Stimulated activated CD4-positive, alpha-beta T cell treated with anti-CD3 and anti-CD28 coated beads, Interleukin-1b, Interleukin-23, amount 100 ng/mL, for 1 hour (primary cell): ENCODE results near the gene CD200.
A peak's percentile ranks its signal among the peaks of the same experiment; 100 is the strongest.
"Not testable (repeated sequence)": the region's sequence is repeated elsewhere in the genome, so short reads cannot be mapped to it uniquely, and the experiment has no call there.

ENCODE experiments used
- DNase-seq, 2 donors: peaks; one replicate each; pipeline ENCODE4 v3.0.0-alpha.2; 2020; ENCODE audit warnings: low read depth in 2 of 2

The CD200 gene

DNA sequence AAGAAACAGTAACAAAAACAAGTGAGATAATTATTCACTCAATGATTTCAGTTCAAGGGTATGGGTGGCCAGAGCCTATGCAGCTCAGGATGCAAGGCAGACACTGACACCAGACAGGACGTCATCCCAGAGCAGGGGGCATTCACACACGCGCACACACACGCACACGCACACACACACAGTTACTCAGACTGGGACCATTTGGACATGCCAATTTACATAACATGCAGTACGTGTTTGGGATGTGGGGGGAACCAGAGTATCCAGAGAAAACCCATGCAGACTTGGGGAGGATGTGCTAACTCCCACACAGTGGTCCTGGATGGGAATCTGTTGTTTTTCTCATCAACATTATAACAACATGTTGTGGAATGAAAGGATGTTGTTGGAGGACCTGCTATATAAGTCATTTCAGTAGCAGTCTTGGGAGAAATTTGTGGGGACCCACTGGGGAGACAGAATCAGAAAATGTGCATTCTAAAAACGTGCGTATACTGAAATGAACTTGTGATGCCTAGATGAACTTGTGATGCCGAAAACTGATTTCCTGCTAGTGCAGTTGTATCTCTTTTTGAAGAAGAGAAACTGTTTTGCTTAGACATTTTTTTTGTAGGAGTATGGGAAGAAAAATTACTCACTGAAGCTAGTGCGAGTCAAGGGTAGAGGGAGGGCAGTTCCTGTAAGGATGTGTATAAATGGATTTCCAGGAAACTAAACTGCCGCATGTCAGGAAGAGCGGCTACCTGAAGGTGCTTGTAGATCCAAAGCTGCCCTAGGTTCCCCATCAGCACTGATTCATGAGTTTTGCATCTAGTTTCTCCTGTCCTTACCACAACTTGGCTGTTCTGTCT, 25.2 kb downstream of the CD200 start:
- DNase-seq: peak in 1 of 2 donors; percentile 7

DNA sequence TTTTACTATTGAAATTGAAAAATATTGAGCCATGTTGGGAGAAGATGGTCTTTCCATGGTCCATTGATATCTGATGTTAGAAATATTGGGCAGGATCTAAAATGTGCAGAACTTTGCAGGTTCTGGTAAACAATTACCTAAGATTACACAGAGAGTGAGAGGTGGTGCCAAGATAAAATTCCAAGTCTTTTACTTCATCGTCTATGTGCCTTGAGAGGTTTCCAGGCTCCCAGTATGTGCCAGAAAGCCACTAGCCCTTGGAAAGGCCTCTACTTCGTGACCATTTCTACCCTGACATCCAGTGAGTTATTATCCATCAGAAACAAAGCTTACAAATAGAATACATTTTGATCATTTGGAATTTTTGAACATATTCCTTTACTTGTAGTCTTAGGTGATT, 27.6 kb downstream of the CD200 start:
- no peak for DNase-seq

DNA sequence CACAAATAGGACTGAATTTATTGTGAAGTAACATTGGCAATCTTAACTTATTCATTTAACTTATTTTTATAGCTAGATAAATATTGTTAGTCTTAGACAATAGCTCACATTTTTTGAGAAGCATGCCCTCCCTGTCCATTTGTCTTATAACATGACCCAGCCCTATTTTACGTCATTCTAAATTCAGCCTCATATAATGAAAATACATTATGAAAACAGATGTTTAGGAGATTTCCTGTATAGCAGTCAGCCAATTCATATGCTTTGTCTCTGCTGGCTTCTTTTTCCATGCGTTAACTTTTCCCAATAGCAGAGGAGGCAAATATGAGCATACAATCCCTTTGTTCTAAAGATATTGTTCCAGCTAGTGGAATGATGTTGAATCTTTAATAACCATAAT, 29.3 kb downstream of the CD200 start:
- no peak for DNase-seq

DNA sequence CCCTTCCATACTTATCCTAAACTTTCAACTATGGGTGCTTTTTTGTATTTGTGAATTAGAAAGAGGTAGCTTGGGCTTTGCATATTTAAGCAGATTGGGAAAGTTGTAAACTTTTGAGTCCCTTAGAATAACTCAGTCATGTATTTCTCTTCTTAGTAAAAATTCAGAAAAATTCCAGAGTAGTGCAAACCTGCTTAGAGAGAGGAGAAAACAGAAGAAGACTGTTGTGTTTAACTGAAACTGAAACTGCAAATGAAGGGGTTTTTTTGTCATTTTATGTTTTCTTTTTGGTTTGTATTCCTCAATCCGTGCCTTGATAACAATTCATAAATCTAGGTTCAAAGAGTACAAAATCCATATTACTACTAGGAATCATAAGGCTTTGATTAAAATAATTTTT, 31.3 kb downstream of the CD200 start:
- no peak for DNase-seq

DNA sequence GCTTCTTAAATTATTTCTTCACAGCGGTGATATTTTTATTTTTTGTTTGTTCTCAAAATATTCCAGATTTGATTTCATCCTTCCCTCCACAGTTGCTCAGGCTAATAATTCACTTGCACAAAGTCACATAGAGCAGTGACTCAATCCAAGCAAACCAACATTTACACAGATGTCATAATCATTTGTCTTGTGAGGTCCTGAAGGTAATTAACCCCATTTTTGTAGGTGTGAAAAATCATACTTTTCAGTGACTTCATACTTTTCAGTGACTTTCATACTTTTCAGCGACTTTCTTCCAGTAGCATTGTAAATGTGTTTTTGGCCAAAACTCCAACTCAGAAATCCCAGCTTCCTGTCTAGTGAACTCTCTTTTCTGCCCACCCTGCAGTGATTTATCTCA, 32.1 kb downstream of the CD200 start:
- no peak for DNase-seq

DNA sequence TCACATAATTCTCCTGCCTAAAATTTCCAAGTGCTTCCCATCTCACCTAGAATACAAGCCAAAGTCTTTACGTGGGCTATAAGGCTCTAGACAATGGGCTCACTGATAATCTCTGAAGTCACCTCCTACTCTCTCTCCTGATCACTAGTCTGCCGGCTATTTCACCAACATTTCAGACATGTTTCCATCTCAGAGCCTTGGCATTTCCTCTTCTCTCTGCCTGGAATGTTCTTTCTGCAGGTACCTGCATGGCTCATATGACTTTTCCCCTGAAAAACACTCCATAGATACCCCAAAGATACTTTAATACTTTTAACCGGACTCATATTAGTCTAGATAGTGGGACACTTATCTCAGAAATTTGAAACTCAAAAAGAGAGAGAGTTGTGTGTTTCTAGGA, 32.7 kb downstream of the CD200 start:
- no peak for DNase-seq

DNA sequence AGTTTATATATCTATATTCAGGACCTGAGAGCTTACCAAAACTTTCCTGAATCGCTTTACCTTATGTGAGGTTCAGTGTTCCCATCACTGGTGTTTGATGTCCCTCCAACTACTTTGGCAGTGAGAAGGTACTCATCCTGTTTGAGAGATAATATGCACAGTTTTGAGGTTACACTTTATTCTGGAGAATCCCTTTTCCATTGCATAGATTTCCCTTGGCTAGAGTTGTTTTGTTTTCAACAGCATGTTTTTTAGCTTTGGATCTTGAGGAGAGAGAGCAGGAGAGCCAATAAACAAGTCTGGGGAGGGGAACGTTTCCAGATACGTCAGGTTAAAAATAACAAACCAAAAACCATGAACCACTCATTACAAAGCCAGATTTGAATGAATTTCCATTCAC, 33.6 kb downstream of the CD200 start:
- DNase-seq: no peak

DNA sequence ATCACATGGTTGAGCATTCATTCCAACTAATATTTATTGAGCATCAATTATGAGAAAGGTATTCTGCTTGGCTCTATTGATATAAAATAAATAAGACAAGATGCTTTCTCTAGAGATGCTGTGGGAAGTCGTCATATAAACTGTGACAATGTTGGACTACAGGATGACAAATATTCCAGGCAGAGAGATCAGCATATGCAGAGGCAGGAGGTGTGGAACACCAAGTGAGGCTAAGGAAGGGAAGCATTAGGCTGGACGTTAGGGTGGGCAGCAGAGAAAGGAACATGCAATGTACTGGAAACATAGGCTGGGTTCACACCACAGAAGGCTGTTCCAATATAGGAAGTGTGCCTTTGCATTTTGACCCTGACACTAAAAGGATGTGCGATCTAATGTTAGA, 38.6 kb downstream of the CD200 start:
- no peak for DNase-seq

DNA sequence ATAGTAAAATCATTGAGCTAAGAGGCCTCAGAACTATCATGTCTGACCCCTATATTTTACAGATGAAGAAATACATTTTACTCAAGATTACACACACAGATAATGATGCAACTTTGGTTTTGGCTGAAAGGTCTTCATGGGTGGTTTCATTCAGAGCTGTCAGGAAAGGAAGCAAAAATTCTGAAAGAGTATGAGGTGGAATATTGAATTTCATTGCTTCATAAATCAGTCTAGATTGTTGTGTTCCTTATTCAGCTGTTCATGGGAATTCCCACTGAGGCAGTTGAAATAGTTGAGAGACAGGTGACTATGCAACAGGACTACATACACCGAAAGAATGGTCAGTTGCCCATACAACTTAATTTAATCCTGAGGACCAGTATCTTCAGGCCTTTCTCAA, 39.4 kb downstream of the CD200 start:
- no peak for DNase-seq

DNA sequence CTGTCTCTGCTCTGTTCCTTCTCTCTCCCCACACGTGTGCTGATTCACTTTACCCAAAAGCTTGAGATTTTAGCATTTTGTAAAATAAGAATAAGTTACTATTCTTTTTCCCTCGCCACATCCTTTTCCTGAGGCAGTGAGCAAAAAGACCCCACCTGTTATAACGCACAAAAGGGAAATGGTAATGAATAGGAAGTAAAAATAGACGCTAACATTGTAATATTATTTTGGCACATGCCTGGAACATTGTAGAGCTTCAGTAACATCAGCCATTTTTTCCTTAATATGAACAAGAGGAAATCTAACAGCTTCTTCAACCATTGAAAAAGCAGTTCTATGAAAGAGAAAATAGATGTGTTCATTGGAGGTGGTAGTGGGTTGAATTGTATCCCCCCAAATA, 40.5 kb downstream of the CD200 start:
- no peak for DNase-seq

DNA sequence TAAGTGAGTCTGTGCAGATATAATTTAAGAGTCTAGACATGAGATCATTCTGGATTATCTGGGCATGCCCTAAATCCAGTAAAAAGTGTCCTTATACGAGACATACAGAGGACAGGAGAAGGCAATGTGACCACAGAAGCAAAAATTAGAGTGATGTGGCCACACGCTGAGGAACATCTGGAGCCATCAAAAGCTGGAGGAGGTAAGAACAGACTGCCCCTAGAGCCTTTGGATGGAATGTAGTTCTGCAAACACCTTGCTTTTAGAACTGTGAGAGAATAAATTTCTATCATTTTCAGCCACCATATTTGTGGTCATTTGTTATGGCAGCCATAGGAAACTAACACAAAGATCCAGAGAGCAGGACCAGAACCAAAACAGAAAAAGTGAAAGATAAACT, 41.0 kb downstream of the CD200 start:
- no peak for DNase-seq

DNA sequence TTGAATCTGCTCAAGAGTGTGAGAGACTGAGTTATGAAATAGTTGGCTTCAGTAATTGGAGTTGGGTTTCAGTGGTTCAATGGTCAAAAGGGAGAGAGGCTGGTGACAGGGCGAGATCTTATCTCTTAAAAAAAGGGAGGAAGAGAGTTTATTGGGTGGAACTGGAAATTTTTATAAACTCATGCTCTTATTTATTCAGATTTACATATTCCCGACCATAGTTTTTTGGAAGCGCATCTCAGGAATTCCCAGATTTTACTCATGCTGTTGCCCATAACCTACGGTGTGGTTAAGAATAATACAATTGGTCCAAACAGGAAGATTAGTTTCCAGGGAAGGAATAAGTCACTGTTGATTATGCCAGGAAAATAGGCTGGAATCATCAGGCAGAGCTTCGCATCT, 41.4 kb downstream of the CD200 start:
- DNase-seq: no peak

DNA sequence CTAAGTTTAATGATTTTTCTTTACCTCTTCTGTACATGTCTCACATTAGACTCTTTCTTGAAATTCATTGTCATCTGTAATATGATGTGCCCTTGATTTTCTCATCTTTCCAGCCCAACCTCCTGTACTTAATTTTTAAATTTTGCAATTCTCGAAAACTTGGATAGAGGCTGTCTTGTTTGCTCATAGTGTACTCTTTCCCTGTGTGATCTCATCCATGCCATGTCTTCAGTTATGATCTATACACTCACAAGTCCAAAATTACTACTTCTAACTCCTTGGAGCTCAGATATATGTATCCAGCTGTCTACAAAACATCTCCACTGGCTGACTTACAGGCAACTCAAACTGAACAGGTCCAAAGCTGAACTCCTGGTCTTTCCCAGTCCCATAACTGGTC, 42.2 kb downstream of the CD200 start:
- no peak for DNase-seq

DNA sequence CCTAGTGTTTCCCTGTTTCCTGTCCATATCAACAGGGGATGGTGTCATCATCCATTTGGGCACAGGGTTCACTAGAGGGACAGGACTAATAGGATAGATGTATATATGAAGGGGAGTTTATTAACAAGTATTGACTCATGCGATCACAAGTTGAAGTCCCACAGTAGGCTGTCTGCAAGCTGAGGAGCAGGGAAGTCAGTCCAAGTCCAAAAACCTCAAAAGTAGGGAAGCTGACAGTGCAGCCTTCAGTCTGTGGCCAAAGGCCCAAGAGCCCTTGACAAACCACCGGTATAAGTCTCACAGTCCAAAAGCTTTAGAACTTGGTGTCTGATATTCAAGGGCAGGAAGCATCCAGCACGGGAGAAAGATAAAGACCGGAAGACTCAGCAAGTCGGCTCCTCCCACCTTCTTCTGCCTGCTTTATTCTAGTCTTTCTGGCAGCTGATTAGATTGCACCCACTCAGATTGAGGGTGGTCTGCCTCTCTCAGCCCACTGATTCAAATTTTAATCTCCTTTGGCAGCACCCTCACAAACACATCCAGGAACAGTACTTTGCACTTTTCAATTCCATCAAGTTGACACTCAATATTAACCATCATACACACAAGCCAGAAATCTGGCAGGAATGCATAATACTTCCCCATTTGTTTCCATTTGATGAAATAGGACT, 43.4 kb downstream of the CD200 start:
- no peak for DNase-seq

DNA sequence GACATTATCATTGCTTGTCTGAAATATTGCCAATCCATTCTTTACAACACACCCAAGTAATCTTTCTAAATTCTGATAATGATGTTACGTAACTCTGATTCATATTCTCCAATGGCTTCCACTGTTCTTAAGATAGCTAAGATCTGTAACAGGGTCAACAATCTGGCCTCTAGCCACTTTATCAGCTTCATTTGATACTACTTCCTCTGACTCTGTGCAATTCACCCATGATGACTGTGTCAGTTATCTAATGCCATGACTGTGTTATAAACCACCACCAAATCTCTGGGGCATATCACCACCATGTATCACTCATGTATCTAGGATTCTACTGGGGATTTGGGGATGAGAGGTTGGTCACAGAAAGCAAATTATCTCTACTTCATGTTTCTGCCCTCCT, 44.0 kb downstream of the CD200 start:
- no peak for DNase-seq

DNA sequence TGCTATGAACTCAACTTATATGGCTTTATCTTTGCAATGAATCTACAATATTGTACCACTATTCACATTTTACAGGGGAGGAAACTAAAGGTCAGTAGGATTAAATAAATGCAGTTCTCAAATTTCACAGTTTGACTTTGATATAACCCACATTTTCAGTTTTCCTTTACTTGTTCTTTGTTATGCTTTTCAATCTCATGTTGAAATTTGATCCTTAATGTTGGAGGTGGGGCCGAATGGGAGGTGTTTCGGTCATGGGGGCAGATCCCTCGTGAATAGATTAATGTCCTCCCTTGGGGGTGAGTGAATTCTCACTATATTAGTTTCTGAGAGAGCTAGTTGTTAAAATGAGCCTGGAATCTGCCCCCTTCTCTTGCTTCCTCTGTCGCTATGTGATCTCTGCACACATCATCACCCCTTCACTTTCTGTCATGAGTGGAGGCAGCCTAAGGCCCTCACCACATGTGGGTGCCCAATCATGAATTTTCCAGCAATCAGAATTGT, 44.7 kb downstream of the CD200 start:
- no peak for DNase-seq

DNA sequence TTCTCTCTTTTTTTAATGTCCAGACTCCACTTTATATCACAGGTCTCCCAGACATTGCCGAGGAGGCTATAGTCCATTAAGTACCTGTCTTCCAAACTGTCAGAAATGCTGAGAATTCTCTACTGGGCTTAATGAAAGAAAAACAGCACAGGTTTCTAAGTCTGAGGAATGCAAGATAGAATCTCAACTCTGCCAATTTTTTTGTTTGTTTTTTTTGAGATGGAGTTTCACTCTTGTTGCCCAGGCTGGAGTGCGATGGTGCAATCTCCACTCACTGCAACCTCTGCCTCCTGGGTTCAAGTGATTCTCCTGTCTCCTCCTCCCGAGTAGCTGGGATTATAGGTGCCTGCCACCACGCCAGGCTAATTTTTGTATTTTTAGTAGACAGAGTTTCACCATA, 45.4 kb downstream of the CD200 start:
- not testable (repeated sequence) for DNase-seq

DNA sequence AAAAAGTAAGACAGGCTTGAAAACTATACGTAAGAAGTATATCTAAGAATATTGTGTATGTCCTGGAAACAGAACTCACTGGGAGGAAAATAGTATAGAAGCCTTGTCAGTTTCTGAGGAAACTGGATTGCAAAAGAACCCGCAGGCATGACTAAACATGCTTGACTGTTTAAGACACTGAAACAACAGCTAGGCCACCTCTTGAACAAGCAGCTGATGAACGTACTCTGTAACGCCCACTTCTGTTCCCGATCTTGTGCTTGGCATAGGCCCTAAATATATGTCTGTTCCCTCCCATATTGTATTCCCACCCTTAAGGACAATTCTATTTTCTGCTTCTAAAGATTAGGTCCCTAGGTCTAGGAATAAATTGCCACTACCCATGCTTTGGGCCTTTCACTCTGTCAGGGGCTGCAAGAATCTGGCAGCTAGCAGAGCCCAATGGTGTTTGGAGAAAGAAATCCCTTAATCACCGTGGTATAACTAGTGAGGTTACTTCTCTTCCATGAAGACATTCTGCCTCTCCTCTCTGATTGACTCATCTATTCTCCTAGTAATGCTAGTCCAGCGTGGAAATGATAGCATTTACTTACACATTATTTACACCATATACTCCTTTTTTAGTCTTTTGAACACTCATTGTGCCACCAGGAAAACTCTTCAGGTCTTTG, 46.2 kb downstream of the CD200 start:
- no peak for DNase-seq

DNA sequence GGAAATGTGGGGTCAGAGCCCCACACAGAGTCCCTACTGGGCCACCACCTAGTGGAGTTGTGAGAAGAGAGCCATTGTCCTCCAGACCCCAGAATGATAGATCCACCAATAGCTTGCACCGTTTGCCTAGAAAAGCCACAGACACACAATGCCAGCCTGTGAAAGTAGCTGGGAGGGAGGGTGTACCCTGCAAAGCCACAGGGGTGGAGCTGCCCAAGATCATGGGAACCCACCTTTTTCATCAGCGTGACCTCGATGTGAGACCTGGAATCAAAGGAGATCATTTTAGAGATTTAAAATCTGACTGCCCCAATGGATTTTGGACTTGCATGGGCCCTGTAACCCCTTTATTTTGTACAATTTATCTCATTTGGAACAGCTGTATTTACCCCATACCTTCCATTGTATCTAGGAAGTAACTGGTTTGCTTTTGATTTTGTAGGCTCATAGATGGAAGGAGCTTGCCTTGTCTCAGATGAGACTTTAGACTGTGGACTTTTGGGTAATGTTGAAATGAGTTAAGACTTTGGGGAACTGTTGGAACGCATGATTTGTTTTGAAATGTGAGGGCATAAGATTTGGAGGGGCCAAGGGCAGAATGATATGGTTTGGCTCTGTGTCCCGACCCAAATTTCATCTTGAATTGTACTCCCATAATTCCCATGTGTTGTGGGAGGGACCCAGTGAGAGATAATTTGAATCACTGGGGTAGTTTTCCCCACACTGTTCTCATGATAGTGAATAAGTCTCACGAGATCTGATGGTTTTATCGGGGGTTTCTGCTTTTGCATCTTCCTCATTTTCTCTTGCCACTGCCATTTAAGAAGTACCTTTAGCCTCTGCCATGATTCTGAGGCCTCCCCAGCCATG, 49.0 kb downstream of the CD200 start:
- no peak for DNase-seq

DNA sequence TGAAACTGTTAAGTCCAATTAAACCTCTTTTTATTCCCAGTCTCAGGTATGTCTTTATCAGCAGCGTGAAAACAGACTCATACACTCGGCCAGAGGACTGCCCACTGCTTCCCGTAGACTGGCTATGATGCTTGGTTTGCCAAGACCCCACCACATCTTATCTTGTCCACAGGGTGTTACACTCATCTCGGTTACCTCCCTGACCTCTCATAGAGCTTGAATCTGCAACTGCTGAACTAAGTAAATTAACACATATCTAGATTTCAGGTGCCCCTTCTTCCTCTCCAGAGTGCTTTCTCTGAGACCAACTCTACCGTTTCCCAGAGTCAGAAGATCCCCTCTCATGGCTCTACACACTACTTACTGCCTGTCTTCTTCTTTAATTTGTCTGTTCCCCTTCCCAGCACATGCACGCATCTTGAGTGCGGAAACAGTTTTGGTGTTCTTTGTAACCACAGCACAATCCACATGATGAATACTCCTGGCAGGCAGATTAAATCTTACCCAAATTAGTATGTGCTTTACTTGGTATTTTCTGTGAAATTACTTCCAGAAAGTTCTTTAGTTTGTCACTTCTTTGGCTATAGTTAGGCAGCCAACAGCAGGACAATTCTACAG, 49.7 kb downstream of the CD200 start:
- no peak for DNase-seq

DNA sequence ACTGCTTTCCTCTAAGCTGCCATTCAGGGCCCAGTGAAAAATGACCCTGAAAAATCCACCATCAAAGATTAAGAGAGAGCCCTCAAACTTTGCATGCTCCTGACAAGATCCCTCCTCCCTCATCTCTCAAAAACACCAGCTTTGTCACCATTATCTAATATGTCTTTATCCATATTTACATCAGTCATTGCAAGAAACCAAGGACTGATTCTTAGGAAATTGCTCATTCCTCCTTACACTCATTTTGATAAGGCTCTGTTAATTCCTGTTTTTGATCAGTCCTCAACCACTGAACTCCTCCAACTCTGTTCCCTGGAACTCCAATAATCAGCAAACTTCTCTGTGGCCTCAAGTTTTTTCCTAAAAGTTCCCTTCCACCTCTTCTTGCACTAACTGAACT, 51.8 kb downstream of the CD200 start:
- DNase-seq: no peak
